NCI-H524 (cell line): ENCODE results near the gene NELFA.

ENCODE experiments used
- DNase-seq, 2 experiments: peaks; one replicate each; lab custom pipeline; 2025; lab: John Stamatoyannopoulos, UW

Gene NELFA

GRCh38 chr4:1964971-1965370, 43.8 kb downstream of the NELFA start:
- no peak for DNase-seq

- DNase-seq = no peak
Measured at GRCh38 chr4:1964443-1964842, 44.3 kb downstream of the NELFA start.

GRCh38 chr4:1962980-1963379, 45.8 kb downstream of the NELFA start:
- DNase-seq = no peak

GRCh38 chr4:1961563-1961962, 47.2 kb downstream of the NELFA start:
- no peak for DNase-seq

- DNase-seq = no peak
Measured at GRCh38 chr4:1961038-1961437, 47.7 kb downstream of the NELFA start.

- no peak for DNase-seq
Measured at GRCh38 chr4:1960170-1960825, 48.5 kb downstream of the NELFA start.

GRCh38 chr4:1959104-1959384, 49.7 kb downstream of the NELFA start:
- no peak for DNase-seq

- no peak for DNase-seq
Measured at GRCh38 chr4:1958276-1959103, 50.3 kb downstream of the NELFA start.

- no peak for DNase-seq
Measured at GRCh38 chr4:1956631-1957030, 52.1 kb downstream of the NELFA start.

GRCh38 chr4:1953335-1953734, 55.4 kb downstream of the NELFA start:
- no peak for DNase-seq

GRCh38 chr4:1952719-1953118, 56.1 kb downstream of the NELFA start:
- no peak for DNase-seq

- DNase-seq = no peak
Measured at GRCh38 chr4:1952058-1952700, 56.6 kb downstream of the NELFA start.

GRCh38 chr4:1950369-1950768, 58.4 kb downstream of the NELFA start:
- DNase-seq = no peak

- no peak for DNase-seq
Measured at GRCh38 chr4:1948892-1949436, 59.8 kb downstream of the NELFA start.

- DNase-seq = no peak
Measured at GRCh38 chr4:1948232-1948631, 60.5 kb downstream of the NELFA start.

GRCh38 chr4:1945912-1946311, 62.9 kb downstream of the NELFA start:
- no peak for DNase-seq

GRCh38 chr4:1945124-1945895, 63.5 kb downstream of the NELFA start:
- DNase-seq = no peak

- no peak for DNase-seq
Measured at GRCh38 chr4:1943928-1944327, 64.8 kb downstream of the NELFA start.

- no peak for DNase-seq
Measured at GRCh38 chr4:1940566-1940965, 68.2 kb downstream of the NELFA start.

- no peak for DNase-seq
Measured at GRCh38 chr4:1939664-1940509, 68.9 kb downstream of the NELFA start.

- no peak for DNase-seq
Measured at GRCh38 chr4:1938027-1938426, 70.7 kb downstream of the NELFA start.
